ENCODE results near the gene TRAPPC10.

TRAPPC10 gene

DNA sequence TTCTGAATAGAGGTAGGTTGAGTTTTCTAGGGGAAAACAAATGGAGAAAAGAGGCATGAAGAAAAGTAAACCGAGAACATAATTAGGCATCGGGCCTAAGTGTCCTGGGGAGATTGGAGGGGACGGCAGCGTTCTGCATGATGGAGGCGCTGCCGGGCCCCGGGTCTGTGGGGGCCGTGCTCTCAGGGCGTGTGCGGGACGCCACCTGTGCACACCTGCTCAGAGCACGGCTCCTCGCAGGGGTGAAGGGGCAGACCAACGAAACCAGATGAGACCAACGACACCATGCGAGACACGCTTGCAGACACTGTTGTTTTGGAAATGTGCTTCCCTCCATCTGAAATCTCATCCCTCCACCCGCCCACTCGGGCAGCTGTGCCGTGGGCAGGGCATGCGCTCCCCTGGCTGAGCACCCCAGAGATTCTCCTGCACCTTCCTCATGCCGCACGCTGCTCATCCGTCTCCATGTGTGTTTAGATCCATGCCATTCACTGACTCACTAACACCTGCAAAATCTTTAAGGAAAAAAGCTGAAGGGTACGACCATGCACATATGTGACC is 28.2 kb upstream of the TRAPPC10 start:
- DNase-seq: no peak

DNA sequence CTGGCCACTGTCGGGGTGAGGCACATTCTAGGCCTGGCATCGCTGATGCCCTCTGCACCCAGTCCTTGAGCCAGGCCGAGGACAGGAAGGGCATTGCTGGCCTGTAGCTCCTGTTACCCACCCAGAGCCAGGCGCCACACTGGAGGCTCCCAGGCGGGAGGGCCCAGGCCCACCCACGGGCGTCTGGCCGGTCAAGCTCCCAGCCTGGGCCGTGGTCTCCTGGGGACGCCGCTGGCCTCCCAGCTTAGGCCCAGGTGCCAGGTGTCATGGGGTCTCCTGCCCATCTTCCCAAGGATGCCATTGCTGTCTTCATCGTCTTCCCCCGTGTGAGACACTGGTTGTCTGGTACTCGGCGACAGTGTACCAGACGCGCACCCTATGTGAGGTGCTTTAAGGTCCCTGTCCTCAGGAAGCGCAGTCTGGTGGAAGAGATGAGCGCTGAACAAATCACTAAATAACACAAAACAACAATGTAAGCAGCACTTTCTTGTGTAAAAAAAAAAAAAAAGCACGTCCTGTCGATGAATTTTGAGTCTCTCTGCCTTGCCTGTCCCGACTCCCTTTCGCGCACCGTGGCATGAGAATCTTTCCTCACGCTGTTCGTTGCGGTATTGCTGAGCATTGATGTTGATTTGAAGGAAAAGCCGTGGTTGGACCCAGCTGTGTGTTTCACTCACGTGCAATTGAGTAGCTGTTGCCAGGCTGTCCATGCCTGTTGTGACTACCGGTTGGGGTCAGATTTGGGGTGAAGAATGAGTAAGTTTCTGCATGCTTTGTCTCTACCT is 27.0 kb upstream of the TRAPPC10 start:
- no peak for DNase-seq

DNA sequence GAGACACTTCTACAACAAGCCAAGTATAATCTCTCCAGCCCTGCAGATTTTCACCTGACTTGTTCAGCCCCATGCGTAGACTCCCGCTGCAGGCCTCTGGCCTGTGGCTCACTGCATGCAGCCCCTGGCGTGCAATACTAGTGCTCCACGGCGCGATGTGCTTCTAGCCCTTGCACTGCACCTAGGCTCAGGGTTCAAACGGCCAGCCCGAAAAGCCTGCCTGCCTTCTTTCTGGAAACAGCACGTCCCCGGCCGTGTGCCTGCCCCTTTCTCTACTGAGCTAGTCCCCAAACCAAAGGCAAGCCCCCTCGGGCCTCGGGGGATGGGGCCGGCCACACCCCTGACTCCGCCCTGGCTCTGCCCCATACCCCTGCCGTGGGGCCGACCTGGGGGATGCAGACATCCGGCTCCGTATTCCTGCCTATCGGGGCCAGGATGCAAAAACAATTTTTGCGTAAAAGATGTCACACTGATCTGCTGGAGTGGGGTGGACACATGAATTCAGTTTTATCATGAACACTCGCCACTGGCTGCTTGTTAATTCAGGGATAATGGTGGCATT is 26.3 kb upstream of the TRAPPC10 start:
- no peak for DNase-seq

DNA sequence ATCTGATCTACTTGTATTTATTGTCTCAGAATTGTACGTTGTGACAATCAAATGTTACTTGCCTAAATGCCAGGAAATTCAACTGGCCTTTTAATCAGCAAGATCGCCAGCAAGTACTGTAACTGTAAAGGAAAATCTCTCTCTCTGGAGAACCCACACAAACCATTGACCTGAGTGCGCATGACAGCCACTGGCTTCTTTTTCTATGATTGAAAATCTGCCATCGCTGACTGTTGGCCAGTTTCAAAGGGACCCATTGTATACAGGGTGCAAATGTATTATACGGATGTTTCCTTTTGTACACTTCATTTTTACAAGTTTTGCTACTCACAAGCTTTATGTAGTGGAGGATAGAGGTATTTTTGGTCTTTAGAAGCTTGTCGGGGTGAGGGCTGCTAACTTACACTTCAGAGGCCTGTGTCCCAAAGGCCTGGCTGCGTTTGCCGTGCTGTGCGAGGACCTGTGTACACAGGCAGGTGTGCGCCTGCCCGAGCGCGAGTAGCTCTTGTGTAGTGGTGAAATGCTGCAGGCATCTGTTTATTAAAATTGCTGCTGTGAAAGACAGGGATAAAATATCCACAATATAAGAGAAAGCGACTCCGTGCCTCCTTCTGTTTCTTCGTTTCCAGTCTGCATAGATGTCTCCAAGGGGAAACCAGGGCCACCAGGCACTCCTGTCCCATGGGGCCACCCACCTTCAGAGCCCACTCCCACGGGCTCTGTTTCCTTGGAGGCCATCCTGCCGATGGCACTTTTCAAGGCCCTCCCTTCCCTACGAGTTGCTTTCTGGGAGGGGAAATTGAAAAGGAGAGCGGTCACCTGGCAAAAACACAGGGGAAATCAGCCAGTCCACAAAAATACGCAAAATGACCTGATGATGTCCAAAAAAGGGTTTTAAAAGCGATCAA is 25.3 kb upstream of the TRAPPC10 start:
- DNase-seq: no peak

DNA sequence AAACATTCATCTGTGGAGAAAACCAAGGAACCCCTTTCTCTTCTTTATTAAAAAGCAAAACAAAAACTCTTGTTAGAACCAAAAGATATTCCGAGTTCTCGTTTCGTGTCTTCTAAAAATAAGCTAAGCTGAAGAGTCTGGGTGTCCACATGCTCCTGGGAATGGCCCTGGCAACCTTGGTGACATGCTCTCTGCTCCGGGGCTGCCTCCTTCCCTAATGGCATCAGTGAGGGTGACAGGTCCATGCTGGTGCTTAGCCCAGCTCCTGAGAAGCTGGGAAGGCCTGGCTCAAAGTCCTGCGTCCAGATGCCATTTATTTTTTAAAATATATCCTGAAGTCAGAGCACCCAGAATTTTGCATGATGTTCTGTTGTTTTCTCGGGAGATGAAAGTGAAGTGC is 24.6 kb upstream of the TRAPPC10 start:
- DNase-seq: no peak

DNA sequence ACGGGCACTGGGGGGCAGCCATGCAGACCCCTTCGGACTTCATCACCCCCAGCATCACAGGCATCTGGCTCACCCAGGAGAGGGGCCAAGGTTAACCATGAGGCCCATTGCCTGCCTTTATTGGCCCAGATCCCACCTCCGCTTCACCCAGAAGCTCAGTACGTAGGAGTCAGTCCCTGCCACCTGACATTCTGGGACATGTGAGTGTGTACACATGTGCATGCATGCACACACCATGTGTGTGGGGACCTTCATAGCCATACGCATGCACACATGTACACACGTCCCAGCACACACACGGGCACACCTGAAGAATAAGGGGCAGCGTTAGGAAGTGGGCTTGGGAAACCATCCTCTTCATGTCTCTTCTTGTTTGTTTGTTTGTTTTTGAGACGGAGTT is 24.1 kb upstream of the TRAPPC10 start:
- DNase-seq: no peak

DNA sequence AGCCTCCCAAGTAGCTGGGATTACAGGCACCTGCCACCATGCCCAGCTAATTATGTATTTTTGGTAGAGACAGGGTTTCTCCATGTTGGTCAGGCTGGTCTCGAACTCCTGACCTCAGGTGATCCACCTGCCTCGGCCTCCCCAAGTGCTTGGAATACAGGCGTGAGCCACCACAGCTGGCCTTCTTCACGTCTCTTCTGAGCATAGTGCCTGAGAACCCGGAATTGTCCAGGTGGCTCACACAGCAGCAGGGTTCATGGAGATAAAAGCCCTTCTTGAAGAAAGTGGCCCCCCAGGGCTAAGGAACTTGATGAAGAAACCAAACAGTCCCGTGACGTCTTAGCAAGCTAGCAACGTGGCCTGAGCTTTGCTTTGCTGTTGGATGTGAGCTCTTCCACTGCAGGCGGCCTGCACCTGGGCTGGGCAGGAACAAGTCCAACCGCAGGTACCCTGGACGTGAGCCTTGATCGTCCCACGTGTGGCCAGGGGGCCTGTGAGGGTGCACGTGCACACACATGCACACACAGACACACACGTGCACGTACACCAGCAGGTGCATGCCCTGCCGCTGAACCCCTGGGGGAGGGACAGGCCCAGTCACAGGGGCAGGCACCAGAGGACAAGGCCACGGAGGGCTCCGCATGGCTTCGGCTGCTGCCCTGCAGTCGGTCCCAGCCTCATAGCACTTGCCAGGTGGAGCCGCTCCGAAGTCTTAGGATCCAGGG is 23.4 kb upstream of the TRAPPC10 start:
- no peak for DNase-seq

DNA sequence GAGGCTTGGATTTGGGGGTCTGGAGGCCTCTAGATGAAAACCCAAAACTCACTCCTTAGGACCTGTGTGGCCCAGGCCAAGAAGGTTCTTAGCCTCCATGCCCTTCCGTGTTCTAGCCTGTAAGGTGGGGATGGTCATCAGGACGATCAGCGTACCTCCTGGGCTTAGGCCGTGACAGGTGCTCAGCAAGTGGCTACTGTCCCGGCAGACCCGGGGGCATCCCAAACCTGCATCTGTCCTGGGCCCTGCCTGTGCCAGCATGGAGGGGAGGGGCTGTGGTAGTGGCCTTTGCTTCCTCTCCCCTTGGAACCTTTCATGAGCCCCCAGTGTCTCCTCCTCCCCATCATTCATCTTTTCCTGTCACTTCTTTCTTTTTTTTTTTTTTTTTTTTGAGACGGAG is 22.7 kb upstream of the TRAPPC10 start:
- DNase-seq: no peak

DNA sequence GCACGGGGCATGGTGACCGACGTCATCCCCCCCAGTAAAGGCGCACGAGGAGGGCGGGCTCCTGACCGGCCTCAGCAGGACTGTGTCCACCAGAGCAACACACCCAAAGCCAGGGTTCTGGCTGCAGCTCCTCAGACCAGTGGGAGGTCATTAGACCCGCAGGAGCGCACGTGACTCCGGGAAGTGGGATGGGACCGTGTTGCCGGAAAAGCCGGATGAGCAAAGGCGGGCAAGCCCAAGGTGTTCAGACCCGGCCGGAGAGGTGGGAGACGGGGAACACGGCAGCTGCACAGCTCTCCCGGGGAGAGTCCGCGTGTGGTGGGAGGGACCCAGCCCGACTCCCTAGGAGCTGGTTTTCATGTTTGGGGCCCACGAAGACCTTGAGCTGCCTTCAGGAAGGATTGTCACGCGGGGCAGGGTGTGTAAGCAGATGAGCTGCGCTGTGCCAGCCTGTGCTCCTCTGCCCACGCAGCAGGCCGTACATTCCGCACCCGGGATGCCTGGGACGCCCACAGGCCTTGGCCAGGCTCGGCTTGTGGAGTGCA is 20.6 kb upstream of the TRAPPC10 start:
- DNase-seq: no peak

DNA sequence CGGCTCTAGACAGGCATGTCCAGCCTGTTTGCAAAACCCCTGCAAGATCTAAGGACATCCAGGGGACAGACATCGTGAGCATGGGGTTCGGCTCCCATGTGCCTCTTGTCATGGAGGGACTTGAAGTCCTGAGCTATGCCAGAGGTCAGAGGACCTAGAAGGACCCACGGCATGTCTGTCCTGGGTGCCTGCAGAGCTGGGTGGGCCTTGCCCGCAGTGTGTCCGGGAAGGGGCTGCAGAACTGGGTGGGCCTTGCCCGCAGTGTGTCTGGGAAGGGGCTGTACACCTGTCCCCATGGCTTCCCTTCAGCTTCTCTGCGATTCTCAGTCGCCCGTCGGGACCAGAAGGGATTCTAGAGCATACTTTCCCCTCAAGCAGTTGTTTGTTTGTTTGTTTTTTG is 20.0 kb upstream of the TRAPPC10 start:
- no peak for DNase-seq

DNA sequence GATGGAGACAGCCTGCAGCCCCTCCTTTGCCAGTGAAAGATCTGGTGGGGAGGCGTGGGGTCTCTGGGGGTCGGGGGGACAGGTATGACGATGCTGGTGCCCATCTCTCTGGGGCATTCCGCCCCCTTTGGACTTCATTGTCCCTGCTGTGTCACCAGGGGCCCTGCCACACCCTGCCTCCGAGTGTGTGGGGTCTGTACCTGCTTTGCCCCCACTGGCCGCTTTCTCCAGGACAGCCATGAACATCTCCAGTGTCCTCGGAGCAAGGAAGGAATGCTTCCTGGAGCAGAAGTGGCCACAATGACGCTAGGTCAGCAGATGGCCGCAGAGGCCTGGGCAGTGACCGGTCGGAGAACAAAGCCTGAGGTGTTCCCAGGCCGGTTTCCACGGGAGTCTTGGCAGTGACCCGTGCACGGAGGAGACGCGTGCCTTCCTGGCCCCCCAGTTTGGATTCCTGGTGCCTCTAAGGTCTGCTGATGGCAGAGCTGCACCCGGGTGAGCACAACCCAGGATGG is 18.6 kb upstream of the TRAPPC10 start:
- no peak for DNase-seq

DNA sequence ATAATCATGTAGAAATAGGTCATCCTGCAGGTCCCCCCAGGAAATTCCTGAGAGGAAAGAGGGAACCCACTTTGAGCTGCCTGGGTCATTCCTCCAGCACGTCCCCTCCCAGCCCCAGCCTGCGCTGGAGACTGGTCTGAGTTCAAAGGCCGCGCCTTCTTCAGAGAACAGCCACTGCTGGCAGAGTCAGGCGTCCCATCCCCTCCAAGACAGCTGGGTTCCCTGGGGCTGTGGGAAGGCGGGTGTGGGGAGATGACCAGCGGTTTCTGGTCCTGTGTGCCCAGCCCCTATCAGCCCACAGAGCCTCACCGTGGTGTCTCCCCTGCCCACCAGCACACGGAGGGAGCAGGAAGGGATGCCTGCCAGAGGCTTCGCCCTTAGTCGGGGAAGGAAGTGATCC is 18.0 kb upstream of the TRAPPC10 start:
- no peak for DNase-seq

DNA sequence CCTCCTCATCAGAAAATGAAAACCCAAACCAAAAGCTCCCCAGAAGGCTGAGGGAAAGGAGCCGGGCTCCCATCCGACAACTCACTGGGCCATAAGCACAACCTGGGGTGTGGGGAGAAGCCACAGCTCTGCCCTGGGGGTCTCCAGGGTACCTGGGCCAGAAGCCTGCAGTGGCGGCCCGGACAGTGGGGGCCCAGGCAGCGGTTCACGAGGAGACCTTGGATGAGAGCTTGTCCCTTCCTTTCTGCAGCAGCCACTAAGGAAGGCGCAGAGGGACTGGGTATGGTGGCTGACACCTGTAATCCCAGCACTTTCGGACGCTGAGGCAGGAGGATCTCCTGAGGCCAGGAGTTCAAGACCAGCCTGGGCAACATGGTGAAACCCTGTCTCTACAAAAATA is 17.5 kb upstream of the TRAPPC10 start:
- DNase-seq: no peak

DNA sequence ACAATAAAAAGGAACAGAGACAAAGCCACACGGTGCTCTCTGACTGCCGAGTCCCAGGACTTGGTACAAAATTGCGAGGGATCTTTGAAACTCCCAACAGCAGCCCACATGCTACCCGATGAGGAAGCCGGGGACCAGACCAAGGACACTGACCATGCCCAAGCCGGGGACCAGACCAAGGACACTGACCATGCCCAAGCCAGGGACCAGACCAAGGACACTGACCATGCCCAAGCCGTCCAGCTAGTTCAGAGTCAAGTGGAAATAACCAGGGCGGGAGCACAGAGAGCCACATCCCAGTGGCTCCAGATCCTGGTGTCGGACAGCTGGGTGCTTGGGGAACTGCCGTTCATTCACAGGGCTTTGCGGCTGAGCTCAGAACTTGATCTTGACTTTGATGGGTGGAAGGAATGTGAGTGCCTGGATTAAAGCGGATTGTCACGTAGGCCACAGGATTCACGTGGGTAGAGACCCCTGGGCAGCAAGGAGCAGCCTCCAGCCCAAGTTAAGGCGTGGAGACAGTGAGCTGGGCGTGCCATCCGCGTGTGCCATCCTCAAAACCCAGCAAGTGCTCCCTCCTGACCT is 16.5 kb upstream of the TRAPPC10 start:
- DNase-seq: no peak

DNA sequence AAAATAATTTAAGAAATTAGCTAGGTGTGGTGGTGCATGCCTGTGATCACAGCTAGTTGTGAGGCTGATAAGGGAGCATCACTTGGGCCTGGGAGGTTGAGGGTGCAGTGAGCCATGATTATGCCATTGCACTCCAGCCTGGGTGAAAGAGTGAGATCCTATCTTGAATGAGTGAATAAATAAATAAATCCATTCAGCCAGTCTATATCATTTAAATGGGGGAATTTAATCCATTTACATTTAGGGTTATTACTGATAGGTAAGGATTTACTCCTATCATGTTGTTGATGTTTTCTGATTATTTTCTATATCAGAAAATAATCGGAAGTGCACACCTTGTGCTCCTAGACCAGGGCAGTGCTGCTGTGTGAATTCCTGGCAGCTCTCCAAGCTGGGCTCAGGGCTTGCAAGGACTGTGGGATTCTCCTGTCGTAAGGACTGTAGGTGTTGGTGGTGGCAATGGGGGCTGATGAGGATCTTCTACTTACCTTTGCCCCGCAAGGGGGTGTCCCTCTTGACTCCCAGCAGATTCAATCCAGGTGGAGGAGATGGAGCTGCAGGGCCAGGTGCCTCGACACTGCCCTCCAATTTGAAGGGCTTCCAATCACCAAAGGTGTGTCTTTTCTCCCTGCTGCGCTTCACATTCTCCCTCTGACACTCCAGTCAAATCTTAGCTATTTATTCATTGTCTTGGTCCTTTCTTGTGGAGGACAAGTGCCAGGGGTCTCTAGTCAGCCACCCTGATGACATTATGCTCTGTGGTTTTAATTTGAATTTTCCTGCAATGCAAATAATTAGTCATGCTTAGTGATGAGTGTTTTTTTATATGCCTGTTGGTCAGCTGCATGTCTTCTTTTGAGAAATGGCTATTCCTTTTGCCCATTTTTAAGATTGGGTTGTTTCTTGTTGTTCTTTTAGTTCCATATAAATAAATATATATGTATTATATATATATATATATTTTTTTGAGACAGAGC is 14.1 kb upstream of the TRAPPC10 start:
- no peak for DNase-seq

DNA sequence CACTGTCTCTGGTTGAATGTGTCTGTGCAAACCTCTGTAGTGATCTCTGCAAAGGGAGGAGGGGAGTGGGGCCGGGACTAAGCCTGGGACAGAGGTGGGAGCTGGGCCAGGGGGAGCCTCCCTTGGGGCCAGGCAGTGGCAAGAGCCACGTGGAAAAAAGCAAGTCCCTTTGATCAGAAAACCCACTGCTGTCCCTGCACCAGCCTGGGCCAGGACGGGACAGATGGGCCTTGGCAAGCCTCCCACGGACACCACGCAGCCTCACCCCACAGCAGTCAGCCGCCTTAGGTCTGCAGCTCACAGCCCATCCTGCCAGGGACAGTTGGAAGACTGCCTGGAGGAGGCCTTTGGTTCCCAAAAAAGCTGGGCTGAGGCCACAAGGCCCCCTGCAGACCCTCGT is 11.7 kb upstream of the TRAPPC10 start:
- DNase-seq: no peak

DNA sequence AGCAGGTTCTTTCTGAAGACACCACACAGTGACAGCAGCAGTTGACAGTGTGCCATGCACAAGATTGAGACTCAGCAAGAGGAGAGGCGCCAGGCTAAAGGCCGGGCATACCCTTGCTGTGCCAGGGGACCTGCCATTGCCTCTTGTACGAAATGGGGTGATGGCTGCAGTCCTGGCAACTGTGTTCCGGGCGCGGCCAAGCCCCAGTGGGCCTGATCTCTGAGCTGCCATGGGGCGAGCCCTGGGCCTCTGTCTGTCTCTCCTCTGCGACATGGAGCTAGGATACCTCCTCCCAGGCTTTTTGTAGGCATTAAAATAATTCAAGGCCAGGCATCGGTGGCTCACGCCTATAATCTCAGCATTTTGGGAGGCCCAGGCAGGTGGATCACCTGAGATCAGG is 9.6 kb upstream of the TRAPPC10 start:
- no peak for DNase-seq

DNA sequence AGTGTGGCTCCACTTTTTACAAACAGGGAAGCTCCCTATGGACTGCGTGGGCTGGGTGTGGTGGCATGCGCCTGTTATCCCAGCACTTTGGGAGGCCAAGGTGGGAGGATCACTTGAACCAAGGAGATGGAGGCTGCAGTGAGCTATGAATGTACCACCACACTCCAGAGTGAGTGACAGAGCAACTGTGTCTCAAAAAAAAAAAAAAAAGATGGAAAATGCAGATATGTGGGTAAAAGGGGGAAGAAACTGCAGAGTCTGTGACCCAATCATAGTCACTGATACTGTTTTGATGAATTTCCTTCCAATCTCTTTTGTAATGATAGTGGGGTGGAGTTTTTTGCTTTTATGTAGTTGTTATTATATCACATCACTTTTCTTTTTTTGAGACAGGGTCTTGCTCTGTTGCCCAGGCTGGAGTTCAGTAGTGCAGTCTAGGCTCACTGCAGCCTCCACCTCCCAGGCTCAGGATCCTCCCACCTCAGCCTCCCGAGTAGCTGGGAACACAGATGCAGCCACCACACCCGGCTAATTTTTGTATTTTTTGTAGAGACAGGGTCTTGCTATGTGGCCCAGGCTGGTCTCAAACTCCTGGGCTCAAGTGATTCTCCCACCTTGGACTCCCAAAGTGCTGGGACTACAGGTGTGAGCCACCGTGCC is 8.7 kb upstream of the TRAPPC10 start:
- DNase-seq: no peak

DNA sequence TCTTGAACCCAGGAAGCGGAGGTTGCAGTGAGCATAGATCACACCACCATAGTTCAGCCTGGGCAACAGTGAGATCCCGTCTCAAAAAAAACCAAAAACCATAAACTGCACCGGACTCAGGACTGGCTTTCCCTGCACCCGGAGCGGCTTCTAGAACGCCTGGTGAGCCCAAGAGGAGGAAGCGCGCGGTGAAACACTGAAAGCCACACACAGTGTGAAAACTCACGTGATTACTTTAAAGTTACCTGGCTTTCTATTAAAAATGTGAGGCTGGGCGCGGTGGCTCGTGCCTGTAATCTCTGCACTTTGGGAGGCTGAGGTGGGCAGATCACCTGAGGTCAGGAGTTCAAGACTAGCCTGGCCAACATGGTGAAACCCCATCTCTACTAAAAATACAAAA is 7.0 kb upstream of the TRAPPC10 start:
- DNase-seq: no peak

DNA sequence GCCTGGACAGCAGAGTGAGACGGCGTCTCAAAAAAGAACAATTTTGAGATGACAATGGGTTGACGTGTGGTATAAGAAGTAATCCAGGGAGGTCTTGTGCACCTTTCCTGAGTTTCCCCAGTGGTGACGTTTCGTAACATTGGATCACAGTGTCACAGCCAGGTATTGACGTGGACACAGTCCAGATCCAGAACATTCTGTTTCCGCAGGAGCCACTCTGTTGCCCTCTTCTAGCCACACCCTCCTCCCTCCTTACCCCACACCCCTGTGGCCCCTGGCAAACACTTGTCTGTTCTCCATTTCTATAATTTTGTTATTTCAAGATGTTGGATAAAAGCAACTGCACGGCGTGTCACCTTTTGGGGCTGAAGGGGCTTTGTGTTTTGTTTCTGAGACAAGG is 6.5 kb upstream of the TRAPPC10 start:
- DNase-seq: no peak

Measured in AML-193 (cell line).